Stimulated activated CD8-positive, alpha-beta memory T cell treated with anti-CD3 and anti-CD28 coated beads, Interleukin-4, amount 100 ng/mL, for 48 hours (primary cell): Measurements from ENCODE around the gene BAIAP2L2.

Source experiments
- DNase-seq: peaks from one replicate; pipeline ENCODE4 v3.0.0-alpha.2; 2020

The BAIAP2L2 gene

DNA sequence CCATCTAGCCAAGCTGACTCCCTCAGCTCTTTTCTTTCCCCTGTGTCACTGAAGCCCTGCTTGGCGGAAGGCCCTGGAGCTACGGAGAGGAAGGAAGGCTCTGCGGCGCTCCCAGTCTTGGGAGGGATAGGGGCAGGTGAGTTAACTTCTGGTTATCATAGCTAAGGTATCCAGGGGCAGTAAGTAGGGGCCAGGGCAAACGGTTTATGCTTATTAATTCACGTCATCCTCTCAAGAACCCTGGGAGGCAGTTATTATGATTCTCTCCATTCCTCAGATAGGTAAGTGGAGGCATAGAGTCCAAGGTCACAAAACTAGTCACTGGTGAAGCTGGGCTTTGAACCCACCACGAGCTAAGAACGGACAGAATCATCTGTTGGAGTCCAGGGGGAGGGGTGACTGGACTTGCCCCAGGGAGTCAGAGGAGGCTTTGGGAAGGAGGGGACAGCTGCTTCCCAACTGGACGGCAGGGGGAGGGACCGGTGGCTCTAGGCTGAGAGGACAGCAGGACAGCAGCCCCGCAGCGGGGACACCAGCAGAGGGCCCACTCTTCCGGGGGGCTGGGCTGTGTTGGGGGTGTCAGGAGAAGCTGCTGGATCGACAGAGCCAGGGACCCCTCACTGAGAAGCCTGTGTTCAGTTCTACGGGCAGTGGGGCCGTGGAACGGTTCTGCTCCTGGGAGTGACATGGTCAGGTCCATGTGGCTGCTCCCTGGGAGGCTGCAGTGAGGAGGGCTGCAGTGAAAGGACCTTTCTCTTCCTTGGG lies 3.5 kb downstream of the BAIAP2L2 start:
- no peak for DNase-seq

DNA sequence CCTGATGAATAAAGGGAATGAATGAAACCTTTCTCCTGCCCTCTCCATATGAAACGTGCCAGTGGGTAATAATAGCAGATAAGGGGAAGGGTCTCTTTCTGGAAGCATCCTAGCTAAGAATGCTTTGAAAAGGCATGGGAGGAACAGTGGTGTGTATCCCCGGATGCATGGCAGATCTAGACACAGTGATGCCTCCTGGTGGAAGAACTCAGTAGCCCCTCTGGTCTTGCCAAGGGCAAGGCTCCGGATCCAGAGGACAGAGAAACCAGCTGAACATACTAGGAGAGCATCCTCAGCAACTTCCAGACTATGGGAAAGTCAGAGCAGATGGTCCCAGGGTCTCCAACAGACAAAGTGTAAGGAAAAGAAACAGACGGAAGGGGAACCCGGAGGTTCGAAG lies 6.4 kb downstream of the BAIAP2L2 start:
- DNase-seq: no peak

DNA sequence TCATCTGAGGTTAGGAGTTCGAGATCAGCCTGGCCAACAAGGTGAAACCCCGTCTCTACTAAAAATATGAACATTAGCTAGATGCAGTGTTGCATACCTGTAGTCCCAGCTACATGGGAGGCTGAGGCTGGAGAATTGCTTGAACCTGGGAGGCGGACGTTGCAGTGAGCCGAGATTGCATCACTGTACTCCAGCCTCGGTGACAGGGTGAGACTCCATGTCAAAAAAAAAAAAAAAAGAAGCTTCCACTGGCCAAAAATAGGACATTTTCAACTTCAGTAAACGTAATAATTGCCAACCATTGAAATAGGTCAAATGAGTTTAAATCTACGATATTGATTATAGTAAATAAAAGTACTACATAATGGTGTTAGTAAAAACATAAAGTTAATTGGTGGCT lies 6.8 kb downstream of the BAIAP2L2 start:
- no peak for DNase-seq

DNA sequence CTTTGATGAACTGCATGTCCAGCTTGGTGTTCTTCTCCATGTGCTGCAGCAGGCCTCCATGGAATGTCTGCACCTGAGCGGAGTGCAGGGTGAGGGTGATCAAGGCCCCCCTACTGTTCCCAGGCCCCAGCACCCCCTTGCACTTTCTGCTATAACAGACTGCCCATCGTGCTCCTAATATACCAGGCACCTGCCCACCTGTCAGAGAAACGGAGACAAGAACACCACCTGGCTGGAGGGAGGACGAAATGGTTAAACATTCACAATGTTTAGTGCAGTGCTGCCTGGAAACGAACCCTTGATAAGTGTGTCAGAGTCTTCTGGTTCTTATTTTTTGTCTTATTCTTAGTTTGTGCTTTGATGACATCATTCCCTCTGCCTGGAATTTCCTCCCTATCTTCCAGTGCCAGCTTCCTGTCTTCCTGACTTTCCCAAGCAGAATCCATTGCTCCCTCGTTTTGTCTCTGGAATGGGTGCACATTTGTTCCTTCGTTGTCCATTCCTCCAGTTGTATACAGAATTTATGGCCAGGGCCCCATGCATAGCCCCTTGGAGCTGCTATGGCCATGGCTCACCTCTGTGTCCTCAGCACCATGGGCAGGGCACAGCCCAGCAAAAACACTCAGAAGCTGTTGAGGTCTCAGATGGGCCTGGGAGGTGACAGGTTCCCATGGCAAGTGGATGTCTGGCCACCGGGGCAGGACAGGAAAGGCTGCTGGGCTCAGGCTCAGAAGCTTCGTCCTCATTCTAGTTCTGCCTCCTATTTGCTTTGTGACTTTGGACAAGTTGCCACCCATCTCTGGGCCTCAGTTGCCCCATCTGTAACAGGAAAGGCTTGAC lies 11.9 kb downstream of the BAIAP2L2 start:
- no peak for DNase-seq

DNA sequence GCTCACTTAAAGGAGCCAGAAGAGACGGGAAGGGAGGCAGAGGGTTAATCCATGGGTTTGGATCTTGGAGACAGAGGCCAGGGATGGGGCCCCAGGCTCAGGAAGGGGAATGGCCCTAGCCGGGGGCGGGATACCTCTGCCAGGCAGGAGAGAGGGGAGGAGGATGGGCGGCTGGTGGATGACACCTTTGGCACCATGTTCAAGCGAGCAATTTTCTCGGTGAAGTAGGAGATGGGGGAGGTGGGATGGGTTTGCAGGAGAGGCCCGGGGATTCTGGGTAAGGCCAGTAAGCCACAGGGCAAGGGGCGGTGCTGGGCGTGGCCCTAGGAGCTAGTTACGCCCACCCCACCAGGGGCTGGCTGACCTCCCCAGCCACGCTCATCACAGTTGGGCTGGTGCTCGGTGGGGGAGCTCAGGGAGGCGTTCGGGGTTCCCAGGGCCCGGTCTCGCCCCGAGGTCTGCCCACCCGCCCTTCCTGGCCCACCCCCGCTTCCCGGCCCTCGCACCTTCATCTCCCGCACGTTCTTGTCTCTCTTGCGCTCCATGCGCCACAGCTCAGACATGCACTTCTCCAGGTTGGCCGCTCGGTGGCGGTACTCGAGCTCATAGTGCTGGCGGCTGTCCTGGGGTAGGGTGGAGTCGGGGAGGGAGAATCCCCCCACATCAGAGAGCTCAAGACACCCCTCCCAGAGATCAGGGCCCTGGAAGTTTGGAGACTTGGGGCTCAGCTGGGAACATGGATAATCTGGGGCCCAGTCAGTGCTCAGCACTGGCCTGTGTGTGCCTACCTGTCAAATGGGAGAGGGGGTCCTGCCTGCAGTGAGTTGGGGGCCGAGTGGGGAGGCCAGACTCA lies 12.7 kb downstream of the BAIAP2L2 start:
- DNase-seq: no peak

DNA sequence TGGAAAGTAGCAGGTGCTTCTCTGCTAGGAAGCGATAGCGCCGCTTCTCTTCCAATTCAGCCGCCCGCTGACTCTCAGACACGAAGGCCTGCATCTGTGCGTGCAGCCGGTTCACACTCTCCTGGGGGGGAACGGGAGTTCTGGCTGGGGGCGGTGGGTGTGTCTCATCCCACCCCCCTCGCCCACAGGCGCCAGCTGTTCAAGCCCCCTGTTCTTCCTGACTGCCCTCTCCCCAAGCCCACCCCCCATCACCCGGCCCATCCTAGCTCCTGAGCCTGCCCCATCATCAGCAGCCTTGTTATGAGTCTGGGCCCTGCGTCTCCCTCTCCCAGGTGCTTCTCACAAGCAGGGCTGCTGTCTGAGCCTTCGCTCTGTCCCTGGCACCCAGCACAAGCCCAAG lies 13.4 kb downstream of the BAIAP2L2 start:
- DNase-seq: no peak

DNA sequence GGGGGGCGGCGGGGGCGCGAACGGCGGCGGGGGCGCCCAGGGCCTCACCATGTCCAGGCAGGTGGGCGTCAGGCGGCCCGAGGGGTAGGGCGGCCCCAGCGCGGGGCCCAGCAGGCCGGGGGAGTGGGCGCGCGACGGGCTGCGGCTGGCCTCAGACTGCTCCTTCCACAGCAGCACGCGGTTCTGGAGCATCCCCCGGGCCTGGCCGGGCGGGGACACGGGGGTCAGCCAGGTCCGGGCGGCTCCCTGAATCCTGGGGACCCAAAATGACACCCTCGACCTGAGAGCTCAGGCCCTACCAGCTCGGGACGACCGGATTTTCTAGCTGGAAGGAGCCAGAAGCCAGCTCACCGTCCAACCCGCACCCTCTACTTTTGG lies 21.0 kb downstream of the BAIAP2L2 start:
- DNase-seq: no peak

DNA sequence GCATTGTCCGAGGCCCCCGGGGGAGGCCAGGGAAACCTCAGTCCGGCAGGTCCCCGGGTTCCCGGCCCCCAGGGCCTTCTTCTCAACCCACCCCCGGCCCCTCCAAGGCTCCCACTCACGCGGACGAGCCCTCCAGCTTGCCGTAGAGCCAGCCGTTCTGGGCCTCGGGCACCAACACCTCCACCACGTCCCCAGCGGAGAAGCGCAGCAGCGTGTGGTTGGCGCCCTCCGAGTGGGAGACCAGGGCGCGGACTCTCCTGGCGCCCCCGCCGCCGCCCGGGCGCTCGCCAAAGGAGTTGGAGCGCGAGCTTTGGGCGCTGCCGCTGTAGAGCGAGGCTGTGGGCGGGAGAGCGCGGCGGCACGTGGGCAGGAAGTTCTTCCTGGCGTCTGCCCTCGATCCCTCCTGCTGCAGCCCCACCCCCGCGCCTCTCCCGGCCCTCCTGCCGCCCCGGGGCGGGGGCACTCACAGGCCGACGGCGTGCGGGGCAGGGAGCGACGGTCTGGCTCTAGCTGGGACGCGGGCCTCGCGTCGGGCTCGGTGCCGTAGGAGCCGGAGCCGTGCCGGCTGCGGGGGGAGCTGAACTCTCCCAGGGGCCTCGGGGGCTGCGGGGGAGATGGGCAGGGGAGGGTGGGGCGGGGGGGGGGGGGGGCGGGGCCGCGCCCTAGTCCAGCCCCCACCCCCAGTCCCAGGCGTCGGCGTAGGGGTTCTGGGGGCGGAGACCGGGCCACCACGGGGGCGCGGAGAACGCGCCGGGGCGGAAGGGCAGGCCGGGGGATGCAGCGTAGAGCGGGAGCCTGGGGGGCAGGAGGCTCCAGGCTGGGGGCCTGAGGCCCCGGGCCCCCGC lies 21.6 kb downstream of the BAIAP2L2 start:
- DNase-seq: no peak

DNA sequence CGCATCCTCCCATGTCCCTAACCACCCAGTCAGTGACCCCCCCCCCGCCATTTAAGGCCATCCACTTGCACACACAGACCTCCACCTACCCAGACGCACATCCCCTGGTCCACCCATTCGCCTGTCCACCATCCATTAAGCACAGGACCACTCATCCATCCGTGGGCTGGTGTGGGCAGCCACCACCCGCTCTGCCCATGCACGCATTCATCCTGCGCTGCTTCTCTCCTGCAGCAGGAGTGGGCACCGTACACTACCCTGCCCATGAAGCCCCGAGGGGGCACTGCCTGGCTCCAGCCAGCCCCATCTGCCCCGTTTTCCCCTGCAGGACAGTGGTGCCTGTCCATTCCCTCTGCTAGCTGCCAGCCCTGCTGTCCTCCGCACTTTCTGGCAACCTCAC lies 22.6 kb downstream of the BAIAP2L2 start:
- no peak for DNase-seq

DNA sequence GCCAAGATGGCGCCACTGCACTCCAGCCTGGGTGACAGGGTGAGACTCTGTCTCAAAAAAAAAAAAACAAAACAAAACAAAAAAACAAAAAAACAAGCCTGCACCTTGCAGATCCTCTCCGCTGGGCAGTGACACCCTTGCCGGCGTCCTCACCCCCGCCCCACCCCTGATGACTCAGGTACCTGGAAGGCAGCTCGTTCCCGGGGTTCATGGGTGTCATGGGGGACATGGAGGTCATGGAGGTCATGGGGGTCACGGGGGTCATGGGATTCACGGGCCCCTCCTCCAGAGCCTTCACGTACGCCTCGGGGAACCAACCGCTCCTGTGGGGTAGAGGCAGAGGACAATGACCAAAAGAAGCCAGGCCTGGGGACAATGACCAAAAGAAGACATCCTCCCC lies 23.5 kb downstream of the BAIAP2L2 start:
- no peak for DNase-seq

DNA sequence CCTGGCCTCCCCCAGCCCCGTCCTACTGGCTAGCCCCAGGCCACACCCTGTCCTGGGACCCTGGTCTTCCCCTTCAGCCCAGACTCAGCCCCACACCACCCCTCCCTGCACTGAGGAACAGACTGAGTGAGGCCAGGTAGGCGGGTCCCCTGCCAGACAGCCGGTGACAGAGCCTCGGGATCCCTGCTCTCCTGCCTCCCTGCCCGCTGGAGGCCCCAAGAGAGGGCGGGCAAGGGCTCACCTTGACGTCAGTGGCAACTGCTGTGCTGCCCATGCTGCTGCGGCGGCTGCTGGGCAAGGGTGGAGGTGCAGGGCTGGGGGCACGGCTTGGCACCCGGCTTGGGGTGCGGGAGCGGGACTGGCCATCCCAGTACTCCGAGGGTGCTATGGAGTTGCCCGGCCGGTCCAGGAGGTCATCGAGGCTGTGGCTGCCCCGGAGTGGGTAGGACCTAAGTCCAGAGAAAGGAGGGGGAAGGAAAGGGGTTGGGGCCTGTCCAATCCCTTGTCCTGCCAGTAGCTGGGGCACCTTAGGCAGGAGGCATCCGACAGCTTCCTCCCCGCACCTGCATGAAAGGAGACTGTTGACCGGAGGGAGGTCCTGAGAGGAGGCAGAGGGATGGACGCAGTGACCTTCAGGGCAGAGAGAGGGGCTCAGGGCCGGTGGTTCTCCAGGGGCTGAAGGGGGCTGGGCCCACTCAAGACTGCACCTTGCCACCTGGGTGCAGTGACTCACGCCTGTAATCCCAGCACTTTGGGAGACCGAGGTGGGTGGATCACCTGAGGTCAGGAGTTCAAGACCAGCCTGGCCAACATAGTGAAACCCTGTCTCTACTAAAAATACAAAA lies 24.3 kb downstream of the BAIAP2L2 start:
- no peak for DNase-seq

DNA sequence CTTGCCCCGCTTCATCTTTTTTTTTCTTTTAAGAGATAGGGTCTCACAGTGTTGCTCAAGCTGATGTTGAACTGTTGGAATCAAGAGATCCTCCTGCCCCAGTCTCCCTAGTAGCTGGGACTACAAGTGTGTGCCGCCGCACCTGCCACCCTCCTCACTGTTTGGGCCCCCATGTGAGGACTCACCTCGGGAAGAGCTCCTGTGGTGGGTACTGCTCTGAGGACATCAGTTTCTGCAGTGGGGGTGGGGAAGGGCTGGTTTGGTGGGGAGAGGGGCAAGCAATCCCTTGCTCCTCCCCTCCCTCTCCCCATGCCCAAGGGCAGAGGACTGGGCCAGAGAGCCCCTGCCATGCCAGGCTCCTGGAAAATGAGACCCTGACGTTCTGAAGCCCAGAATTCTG lies 25.0 kb downstream of the BAIAP2L2 start:
- DNase-seq: no peak

DNA sequence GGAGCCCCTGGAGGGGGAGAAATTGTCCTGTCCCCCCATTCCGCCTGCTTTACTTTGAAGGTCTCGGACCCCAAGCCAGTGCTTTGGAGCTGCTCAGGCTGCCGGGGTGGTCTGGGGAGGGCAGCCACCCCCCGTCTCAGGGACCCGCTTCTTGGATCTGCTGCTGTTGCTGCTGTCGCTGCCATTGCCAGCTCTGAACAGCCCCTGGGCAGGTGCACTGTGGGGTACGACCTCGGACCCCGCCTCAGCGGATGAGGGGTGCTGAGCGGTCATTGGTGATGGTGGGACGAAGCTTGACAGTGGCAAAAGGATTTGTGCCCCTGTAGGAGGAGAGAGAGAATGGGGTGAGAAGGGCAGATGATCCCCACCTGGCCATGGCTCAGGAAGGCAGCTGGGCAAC lies 25.4 kb downstream of the BAIAP2L2 start:
- DNase-seq: no peak

DNA sequence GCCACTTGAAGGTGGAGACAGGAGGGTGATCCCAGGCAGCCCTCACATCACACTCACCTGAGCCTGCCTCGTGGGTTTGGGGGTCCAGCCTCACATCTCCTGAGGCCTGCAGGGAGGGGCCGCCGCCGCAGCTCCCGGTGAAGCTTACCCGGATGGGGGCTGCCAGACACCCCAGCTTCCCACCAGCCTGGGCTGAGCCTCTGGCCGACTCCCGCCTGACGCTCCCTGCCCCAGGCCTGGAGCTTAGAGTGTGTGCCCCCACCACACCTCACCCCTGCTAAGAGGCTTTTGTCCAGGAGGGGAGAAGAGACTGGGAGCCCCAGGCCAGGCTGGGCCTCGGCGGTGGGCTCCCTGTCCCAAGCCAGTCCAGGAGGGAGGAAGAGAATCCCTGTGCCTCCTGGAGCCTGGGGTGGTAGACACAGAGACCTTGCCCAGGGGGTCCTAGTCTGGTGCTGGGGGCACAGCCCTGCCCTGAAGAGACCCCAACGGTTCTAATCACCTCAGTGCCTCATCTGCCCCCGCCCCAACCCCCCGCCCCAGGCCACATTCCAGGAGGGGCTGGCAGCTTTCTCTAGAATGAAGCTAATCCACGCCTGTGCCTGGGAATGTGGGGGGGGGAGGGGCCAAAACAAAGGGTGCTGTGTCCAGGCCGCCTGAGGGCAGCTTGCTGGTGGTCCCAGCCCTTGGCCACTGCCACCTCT lies 26.4 kb downstream of the BAIAP2L2 start, which contains the start of gene SLC16A8:
Gene SLC16A8, minus strand, starts transcription at position 254 of the 701 bp plus-strand sequence. CDS start 1,311 bp downstream, outside the sequence.
- DNase-seq: no peak

DNA sequence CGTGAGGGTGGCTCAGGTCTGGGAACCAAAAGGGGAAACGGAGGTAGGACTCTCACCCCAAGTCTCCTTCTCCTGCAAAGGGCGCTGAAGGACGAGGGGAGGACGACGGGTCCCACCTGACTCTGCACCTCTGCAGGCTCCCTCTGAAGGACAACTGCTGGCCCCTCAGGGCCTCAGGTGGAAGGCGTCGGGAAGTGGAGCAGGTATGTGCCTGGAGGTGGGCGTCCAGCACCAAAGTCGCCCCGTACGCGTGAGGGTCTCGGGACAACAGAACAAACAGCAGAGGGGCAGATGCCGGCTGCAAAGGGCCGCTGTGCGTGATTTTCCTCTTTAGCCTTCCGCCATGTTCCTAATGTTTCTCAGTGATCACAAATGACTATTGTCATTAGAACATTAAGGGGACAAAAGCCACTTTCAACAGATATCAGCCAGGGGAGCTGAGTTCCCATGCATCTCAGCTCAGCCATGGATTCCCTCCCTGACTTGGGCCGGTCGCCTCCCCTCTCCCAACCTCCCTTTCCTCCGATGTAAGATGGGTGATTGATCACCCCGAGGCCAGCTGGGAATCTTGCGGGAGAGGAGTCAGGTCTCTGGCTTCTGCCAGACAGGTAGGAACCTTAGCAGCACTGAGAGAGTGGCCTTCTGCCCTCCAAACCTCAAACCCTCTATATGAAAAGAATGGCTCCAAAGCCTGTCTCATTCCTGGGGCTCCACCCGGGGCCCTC lies 27.3 kb downstream of the BAIAP2L2 start:
- DNase-seq: no peak

DNA sequence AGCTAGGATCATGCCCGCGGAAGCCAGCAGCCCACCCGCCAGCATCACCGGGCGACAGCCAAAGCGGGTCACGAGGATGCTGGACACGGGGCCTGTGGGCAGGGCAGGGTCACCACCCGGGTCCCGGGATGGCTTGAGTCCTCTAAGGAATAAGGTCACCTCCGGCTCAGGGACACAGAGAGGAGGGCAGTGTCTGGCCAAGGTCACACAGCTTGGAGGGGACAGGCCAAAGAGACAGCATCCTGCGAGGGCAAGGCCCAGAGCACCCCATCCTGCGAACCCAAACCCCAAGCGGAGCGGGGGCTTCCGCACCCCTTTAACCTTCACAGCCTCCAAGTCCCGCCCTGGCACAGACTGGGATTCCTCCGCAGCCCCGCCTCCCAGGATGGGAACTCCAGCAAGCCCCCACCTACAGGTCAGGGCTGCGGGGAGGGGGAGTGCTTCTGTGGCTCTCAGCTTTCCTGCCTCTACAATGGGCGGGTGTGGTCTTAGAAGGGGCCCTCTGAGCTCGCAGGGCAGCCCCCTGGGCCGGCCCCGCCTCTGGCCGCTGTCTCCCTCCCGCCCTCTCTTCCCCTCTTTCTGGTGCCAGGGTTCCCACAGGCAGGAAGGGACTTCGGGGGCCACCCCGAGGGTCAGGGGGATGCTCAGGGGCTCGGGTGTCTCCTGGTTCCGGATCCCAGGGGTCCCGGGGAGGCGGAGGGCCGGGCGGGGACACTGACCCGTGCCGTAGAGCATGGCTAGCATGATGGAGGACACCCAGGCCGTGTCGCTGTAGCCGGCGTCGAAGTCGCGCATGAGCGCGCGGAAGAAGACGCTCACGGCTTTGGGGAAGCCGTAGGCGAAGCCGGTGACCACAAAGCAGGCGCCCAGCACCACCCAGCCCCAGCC lies 28.3 kb downstream of the BAIAP2L2 start:
- DNase-seq: peak; percentile 42

DNA sequence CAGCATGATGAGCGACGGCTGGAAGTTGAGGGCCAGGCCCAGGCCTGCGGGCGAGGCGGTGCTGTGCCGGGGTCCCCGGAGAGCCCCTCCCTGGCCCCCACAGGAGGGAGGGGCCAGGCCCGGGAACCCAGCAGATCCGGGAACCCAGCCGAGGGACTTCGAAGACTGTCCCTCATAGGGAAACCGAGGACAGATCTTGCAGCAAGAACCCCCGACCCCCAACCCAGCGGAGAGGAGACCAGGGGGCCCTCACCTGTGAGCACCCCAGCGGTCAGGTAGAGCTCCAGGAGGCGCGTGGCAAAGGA lies 28.9 kb downstream of the BAIAP2L2 start:
- DNase-seq: no peak

DNA sequence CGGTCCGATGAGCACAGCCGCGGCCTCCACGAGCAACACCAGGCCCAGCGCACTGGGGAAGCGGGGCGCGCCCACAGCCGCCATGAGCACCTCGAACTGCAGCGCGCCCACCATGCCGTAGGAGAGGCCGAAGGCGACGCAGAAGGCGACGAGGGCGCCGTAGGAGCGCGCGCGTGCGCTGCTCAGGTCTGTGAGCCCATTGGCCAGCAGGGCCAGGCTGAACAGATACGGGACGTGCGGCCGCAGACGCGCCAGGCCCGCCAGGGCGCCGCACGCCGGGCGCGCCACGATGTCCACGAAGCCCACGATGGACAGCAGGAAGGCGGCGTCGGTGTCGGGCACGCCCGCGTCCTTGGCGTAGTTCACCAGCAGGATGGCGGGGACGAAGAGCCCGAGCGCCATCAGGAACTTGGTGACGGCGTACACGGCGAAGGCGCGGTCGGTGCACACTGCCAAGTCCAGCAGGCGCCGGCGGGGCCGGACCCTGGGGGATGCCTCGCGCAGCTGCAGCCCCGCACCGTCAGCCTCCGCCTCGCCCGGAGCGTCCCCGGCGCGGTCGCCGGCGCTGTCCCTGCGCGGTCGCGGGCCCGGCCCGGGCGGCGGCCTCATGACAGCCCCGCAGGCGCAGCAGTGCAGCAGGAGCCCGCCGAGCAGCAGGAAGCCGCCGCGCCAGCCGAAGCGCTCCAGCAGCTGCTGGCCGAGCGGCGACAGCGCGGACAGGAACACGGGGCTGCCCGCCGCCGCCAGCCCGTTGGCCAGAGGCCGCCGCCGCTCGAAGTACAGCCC lies 29.4 kb downstream of the BAIAP2L2 start:
- no peak for DNase-seq
